Measurements from ENCODE around the gene MORC3.

DNA sequence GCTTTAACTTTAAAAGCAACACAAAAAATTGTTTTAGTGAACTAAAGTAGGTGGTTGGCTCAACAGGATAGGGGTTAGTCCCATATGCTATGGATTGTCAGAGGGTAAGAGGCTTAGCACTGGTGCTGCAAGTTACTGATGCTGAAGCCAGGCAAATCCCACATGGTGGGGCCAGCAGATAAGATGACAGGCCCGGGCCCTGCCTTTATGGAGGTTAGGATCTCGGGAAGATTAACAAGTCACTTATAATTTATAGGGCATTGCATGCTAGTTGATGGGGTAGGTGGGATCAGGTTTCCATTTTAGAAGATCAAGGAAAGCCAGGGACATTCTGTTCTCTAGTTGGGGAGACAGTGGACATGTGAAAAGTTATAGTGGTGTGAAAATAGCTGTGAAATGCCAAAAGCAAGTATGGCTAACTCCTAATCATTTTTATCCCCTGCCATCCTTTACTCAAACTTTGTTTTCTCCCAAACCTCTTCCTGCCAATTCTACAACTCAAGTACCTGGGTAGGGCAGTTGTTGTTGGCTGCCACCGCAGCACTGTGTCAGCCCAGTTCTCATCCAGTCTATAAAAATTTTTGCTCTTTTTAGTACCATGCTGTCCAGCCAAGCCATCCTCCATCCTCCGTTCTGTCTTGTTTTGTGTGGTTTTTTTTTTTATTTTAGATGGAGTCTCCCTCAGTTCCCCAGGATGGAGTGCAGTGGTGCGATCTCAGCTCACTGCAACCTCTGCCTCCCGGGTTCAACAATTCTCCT lies 75.5 kb downstream of the MORC3 start:
- TF ChIP-seq, protein P1, sequence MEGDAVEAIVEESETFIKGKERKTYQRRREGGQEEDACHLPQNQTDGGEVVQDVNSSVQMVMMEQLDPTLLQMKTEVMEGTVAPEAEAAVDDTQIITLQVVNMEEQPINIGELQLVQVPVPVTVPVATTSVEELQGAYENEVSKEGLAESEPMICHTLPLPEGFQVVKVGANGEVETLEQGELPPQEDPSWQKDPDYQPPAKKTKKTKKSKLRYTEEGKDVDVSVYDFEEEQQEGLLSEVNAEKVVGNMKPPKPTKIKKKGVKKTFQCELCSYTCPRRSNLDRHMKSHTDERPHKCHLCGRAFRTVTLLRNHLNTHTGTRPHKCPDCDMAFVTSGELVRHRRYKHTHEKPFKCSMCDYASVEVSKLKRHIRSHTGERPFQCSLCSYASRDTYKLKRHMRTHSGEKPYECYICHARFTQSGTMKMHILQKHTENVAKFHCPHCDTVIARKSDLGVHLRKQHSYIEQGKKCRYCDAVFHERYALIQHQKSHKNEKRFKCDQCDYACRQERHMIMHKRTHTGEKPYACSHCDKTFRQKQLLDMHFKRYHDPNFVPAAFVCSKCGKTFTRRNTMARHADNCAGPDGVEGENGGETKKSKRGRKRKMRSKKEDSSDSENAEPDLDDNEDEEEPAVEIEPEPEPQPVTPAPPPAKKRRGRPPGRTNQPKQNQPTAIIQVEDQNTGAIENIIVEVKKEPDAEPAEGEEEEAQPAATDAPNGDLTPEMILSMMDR (IDR thresholded peaks at IDR 0.05; ENCODE audit: low read depth, low read length) = no peak
- no peak for TF ChIP-seq POLR2A (IDR thresholded peaks at IDR 0.05; ENCODE audit: extremely low read depth, insufficient read length)
- TF ChIP-seq, protein P2, sequence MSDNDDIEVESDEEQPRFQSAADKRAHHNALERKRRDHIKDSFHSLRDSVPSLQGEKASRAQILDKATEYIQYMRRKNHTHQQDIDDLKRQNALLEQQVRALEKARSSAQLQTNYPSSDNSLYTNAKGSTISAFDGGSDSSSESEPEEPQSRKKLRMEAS (IDR thresholded peaks at IDR 0.05; ENCODE audit: low read depth, low read length) = no peak
